T1000 (cell line): Measurements from ENCODE around the gene RPS14.

Experiments
- DNase-seq: peaks from one replicate; lab custom pipeline; 2025; ENCODE audit warnings: mixed read lengths; lab: John Stamatoyannopoulos, UW

Gene RPS14

DNA sequence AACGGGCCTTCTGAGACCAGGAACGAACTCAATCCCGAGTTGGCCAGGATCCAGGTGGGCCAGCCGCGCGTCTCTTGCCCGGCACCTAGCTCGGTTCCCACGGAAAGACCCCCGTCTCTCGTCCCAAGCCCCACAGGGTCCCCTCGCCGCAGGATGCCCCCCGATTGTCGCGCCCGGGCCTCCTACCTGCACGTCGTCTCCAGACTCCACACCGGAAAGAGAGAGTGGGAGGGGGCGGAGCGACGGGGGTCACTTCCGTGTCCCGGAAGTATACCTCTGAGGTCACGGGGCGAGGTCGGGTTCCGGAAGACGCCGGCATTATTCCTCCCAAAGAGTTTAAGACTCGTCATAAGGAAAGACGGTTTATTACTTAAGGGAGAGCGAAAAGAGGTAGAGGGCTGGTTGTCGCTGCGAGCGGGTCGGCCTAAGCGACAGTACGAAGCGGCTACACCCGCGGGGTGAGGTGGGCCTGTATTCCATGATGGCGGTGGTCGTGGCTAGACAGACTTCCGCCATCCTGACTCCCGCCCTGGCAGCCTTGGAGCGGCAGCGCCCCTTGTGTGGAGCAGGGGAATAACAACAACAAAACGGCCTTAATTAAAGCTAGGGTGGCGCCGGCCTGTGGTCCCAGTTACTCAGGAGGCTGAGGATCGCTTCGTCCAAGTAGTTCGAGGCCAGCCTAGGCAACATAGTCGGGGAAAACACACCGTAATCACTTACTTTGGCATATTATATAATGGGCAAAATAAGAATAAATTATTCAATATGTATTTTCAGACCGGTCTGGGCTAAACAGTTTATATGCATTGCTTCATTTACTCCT, at the start of gene RPS14:
Gene RPS14 (minus strand): TSS at position 223 of the 823 bp plus-strand sequence. CDS start 2,006 bp downstream, outside the sequence.
- DNase-seq: peak; percentile 92

DNA sequence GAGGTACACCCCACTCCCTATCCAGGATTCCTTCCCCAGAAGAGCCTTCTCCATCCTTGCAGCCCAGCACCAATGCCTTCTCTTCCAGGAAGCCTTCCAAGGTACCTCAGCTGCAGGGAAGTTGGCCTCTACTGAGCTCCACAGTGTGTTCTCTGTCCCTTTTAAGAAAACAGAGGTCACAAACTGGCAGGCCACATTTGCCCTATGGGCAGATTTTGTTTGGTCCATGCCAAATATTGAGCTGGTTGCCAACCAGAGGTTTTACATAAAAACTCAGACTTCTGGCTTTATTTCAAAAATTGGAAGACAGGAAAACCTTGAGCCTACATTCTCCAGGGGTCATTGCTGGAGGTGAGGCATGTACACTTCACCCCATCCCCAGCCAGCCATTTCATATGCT, 49.4 kb upstream of the RPS14 start:
- DNase-seq: no peak

DNA sequence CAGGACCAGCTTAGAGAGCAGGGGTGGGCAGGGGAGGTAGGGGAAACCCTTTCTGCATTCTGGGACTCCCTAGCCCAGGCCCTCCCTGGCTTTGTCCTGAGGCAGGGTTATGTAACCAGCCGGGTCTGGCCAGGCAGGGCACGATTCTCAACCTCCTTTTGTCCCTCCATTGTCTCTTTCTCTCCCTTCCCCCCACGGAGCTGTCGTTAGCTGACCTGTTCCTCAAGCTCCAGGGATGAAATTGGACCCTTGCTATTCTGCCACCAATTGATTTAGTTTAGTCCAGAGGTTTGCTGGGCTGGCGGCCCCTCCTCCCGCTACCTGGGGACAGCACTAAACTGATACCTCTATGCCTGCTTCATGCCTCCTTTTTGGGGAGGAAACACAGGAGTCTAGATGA, 49.0 kb upstream of the RPS14 start:
- DNase-seq: no peak

DNA sequence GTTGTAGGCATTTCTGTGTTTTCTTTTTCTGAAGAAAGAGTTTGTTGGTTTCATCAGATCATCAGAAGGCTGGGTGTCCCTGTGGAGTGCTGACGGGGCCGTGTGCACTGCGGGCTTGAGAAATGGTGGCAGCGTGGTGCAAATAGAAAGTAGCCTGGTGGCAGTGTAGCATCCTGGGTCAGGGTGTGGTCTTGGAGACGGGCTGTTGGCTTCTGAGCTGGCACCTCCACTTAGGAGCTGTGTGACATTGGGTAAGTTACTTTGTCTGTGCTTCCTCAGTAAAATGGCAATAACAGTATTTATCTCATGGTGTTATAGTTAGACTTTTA, 48.4 kb upstream of the RPS14 start:
- DNase-seq: no peak

DNA sequence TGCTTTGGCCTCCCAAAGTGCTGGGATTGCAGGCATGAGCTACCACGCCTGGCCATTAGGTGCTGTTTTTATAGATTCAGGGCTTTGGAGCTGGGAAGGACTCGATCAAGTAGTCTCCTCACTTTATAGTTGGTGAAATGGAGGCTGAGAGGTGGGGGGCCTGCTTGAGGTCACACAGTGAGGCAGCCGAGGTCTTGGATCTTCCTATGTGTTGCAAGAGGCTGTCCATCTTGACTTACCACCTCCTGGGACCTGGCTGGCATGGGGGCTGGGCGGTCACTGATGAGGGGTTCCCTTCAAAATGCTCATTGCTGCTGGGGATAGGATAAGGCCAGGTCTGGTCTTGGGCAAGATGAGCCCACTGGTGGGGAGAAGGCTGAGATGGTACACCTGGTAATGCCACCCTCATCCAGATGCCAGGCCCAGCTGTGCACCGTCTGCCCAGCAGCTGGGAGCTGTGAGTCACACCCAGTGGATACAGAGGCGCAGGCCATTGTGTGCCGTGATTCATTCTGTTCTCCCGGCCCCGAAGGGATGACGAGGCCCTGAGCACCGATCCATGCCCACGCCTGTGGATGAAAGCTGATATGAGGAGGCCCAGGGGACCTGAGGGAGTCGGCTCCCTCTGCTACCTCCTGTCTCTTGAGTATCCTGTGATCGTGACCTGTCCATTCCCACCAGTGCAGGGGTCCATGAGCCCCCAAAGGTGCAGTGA, 47.9 kb upstream of the RPS14 start:
- peak; percentile 86 for DNase-seq

DNA sequence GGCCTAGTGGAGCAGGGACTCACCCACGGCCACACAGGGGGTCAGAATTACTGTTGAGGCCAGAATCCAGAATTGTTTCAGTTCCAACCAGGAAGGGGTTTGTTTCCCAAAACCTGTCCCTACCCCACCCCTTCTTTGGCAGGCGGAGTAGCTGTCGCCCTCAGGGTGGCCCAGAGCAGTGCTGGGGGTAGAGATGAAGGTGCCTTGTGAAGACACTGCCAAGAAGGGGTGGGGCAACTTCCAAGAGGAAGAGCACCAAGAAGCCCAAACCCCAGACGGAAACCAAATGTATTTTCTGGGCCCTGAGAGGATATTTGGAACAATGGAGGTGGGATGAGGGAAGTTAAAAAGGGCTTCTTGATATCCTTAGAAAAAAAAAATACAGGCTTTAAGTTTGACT, 47.0 kb upstream of the RPS14 start:
- DNase-seq: no peak

DNA sequence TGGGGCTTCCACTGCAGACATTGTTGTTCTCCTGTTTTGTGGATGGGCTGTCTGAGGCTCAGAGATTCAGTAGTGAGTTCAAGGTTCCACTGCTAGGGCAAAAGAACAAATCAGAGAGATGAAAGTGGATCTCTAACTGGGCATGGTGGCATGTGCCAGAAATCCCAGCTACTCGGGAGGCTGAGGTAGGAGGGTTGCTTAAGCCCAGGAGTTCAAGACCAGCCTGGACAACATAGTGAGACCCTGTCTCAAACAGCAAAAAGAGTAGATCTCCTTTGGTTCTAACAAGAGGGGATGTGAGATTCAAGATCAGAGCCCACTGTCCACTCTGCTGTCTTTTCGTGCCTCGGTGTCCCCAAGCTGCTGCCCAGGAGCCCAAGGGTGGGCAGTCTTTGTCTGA, 46.6 kb upstream of the RPS14 start:
- no peak for DNase-seq

DNA sequence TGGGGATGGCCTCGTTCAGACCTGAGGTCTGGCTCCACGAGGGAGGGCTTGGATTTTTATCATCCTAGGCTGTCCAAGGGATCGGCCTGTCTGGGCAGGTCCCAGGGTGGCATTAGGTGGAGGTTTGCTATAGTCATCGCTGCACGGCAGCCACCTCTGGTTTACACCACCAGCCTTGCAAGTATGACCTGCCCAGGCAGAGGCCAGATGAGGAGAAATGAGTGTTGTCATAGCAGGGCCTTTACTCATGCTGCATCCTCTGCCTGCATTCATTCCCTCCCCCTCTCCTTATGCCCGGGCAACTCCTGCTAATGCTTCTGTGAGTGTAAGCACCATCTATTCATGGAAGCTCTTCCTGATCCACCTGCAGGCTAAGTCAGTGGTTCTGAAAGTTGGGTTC, 43.1 kb upstream of the RPS14 start:
- DNase-seq: peak; percentile 47

DNA sequence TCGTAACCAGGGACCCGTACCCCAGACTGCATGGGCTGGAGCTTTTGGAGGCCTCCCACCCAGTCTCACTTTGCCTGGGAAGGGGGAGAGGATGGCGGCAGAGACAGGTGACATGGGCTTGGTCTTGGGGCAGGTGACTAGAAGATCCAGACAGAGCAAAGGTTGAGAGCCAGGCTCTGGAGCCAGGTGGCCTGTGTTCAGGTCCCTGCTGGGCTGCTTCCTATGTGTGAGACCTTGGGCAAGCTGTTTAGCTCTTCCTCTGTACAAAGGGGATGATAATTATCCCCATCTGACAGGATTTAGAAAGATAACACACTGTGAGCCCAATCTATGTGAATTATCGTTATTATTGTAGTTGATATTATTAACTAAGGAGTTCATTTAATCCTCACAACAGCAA, 42.3 kb upstream of the RPS14 start:
- DNase-seq: no peak

DNA sequence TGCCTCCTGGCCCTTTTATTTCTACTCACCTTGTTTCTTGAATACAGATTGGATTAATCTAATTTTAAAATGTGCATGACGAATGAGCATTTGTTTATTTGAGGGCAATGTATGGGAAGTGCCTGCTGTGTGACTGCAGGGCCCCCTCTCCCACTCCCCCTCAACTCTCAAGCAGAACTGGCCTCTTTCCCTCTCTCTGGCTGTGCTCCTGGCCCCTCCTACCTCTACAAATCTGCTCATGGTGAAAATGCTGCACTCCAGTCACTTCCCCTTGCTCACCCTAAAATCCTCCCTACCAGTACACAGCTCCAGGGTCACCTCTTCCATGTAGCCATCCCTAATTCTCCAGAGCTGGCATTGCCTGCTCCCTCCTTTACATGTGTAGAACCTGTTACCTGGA, 41.2 kb upstream of the RPS14 start:
- no peak for DNase-seq

DNA sequence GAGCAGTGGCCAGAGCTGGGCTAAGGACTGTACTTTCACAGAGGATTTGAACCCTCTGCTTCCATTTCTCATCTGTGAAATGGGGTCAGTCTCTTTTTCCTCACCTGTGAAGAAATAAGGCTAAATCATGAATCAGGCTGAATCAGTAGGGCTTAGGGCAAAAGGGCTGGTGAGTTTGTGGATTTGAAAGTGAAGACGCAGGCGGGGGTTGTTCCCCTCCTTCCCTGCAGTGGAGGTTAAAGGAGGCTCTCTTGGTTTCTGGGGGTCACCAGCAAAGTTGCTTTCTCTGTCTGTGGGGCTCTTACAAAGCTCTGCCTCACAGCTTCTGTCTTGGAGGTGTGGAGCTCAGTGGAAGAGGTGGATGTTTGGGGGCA, 40.7 kb upstream of the RPS14 start:
- DNase-seq: no peak

DNA sequence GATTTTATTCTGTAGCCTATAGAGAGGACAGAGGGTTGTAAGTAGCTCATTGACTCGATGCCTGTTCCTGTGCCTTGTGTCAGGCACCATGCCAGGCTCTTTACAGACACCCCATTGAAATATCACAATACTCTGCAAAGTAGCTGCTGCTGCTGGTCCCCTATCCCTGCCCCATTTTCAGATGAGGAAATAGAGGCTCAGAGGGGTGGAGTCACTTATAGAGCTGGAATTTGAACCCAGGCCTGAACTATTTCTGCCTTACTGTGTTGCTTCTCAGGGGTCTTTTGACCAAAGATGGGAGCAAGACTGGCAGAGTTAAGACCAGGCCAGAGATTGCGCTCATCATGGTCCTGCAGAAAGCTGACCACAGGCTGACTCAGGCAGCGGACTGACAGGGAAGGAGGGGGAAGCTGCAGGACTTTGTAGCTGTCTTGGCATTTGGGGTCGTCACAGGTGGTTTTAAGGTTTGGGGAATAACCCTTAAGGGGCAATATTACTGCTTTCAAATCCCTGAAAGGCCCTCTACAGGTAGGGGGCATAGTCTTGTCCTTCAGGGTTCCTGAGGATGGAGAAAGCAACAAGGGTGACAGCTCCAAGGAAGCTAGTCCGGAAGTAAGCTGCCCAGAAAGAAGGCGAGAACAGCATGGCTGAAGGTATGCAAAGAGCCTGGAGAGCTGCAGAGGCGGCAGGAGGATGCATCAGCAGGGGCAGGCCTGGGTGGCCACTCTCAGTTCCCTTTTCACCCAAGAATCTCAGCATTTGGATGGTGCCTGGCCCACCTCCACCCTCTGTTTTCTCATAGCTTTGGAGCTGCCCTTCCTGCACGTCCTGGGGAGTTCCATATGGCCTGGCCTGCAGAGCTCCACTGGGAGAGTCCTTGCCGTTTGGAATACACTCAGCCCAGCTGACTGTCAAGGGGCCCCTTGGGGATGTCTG, 40.1 kb upstream of the RPS14 start:
- DNase-seq: no peak

DNA sequence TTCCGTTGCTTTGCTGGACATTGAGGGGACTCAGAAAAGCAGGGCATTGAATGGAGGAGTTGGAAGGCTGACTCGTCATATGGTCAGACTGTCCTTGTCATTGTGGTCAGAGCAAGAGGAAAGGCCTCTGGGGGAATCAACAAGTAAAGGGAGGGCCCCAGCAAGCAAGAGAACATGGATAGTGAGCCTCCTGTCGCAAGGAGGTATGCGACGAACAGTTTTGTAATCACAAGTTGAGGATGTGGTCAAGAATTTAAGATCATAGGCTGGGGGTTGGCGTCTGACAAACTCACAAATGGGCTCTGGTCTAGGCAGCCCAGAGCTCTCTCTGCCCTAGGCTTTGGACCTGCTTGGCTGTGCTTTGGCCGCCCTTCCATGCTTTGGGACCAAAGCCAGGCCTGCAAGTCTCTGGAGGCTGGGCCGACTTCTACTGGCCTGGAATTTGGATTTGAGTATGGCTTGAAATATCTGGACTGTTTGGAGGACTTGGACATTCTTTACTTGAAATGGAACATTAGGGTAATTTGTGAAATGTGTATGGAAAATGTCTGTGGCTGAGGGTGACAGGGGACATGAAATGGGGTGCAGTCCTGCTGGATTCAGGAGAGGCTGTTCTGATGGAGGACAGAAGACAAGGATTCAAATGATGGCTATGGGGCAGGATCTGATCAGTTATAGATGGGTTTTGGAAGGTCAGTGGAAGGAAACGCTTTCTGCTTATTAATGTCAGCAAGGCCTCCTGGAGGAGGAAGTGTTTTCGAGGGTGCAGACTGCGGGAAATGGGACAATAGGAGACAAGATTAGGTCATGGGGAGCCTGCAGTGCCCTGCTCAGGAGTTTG, 39.2 kb upstream of the RPS14 start:
- no peak for DNase-seq

DNA sequence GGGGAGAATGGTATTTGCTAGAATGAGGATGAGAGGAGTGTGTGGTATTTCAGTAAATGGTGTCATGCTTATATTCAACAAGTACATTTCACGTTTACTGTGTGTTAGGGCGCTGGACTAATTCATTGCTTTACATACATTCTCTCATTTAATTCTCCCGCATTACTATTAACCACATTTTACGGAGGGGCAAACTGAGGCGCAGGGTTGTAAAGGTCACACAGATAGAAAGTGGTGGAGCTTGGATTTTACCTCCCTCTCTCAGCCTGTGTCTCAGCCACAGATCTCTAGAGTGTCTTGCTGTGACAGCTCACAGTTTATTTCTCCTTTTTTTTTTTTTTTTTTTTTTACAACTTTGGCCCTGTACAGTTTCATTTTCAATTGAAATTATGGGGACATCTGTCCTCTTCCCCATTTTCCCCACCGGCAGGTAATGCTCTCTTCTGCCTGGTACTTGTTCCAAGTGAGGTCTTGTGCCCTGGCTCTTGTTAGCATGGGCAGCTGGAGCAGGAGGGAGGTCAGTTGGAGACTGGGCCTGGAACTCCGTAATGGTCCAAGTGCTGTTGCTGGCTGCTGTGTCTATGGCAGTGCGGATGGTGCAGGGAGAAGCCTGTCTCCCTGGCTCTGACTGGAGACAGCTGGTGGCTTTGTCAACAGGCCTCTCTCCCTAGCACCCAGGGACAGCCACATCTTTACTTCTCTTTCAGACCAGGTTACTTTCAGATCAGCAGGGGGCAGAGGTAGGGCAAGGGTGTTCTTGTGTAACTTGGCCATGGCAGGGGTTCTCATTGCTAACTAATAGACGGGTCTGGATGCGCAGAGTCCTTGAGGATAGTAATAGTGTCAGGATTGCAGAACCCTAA, 37.9 kb upstream of the RPS14 start:
- no peak for DNase-seq

DNA sequence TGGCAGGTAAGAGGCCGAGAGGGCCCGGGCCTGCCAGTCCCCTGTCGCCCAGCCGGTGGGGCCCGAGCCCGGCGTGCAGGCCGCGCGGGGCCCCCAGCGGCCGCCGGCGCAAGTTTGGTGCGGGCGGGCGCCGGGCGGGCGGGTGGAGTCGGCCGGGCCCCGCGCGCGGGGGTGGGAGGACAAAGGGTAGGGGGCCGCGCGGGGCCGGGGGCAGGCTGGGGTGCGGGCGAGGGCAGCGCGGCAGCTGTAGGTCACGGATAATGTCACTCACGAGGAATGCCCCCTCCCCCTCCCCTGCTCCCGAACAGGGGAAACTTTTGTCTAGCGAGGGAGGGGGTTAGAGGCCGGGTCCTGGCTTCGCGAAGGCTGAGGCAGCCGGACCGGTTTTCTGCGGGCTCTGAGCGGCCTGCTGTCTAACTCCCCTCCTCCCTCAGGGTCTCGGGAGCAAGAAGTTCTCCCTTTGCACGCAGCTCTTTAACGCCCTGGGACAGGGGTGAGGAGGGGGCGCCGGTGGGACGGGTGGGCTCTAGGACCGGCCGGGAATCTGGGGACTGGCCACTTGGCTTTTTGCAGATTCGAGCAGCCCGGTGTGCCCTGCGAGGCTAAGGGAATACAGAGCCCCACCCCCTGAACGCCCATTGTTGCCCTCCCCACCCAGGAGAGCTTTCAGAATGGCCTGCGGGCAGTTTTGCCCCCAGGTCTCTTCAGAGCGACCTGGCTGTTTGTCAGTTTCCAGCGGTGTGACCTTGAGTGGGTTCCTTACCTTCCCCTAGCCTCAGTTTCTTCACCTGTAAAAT, 37.1 kb upstream of the RPS14 start:
- peak; percentile 39 for DNase-seq

DNA sequence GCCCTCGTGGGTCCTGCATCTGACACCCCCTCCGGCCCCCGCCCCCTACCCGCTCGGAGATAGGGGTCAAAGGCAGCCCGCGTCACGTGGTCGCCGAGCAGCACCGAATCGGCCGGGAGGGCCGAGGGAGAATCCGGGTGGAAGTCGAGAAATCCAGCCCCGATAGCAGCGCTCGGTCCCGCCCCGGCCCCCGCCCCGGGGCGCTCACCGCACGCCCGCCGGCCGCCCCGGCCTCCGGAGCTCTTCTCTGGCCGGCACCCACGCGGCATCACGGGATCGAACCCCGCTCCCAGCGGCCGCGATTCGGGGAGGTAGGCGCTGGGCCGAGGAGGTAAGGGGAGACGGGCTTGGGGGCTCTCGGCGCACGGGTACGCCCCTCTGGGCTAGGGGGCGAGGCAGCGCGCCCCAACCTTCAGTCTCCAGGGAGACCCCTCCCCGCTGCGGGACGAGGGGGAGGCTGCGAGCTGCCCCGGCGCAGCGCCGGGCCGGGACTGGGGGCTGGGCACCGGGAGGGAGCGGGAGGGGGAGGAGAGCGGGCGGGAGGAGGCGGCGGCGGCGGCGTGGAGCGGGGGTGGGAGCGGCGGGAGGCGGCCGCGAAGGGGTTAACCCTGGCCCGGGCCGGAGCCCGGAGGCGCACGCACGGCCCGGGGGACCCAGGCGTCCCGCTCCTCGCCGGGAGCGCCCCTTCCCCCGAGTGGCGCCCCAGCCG, 36.3 kb upstream of the RPS14 start:
- no peak for DNase-seq

DNA sequence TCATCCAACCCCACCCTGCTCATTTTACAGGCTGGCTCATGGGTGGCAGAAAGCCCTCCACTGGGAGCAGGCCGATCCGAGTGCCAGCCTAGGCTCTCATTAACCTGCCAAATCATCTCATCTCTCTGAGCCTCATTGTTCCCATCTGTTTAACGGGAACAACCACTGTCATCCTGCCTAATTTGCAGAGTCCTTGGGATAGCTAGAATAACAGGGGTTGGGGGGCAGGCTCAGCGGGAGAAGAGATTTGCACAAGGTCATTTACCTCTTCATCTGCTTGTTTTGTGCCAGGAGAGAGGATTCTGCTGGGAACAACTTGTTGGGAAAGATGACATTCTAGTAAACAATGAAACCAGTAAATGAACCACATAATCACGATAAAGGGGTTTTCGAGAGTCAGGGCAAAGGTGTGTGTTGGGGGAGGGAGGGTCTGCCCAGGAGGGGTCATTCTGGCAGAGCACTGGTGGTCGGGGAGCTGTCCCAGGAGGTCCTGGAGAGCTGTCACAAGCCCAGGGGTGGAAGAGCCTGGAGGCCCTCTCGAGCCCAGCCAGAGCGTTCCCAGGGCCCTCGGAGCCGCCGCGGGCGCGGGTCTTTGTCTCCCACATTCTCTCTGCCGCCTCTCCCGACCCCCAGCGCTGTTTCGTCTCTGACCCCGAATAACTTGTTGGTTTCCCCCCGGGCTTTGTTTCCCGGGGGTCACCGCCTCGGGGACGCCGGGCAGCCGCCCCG, 35.6 kb upstream of the RPS14 start:
- DNase-seq: no peak

DNA sequence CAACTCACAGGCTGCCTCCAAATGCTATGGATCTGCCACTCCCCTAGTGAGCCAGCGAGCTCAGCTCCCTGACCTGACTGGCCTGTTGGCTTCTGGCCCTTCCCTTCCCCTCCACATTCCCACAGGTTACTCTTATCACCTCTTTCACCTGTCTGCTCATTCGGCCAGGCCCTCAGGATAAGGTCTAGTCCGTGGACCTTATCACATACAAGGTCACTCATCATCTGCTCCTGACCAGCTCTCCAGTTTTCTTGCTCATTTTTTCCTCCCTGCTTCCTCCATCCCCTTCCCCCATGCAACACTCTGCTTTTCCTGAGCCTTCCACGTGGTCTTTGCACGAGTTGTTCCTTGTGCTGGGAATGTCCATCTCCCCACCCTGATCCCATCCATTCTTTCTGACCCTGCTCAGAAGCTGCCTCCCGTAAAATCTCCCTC, 32.5 kb upstream of the RPS14 start:
- DNase-seq: no peak

DNA sequence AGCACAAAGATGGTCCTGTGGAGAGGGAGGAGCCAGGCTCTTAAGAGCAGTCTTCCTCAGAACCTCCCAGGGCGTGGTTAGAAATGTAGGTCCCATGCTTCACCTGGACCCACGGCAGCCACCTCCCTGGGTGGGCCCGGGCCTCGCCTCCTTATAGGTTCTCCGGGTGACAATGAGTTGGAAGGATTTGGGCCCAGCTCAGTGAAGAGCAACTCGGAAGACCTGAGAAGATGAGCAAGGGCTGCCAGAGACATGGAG, 32.1 kb upstream of the RPS14 start:
- DNase-seq: no peak
